ENCODE measurements around the gene PHF5A.

PHF5A gene

GRCh38 chr22:41411021-41411851 is 57.3 kb downstream of the PHF5A start:
- peak; percentile 75 for DNase-seq (ENCODE audit: low spot score)

- DNase-seq (ENCODE audit: low spot score) = no peak
These were observed 58.2 kb downstream of the PHF5A start for GRCh38 chr22:41410311-41410751.

Measured in Ammon's horn (tissue), 1 donor.